Gastrocnemius medialis (tissue), 4 donors: Measurements from ENCODE around the gene ACSM5. TPM values are rescaled to one million over a fixed set of nuclear protein-coding genes. Genes with fewer than 3 reads are reported as not detected.

Experiments
- ATAC-seq, 2 donors: fragments of 150-250 bp; one replicate each; pipeline ENCODE4 v1.9.1; 2016
- DNase-seq, 2 donors: peaks; one replicate each; pipeline ENCODE4 v3.0.0-alpha.2; 2019
- H3K27ac ChIP-seq, 4 donors: fragments of 200-600 bp; sonication (generic); 1 replicate in 1 of 4; 2 replicates in 3 of 4; pipeline ENCODE4 v1.5.1; 2016 to 2018; ENCODE audit warnings: mild to moderate bottlenecking in 2 of 4, moderate library complexity in 1 of 4
- H3K27me3 ChIP-seq, 3 donors: fragments of 200-600 bp; sonication (generic) in 2 of 3; 1 replicate in 1 of 3; 2 replicates in 2 of 3; pipeline versions ENCODE4 v1.5.1 to v1.6.0; 2016 to 2019; ENCODE audit warnings: mild to moderate bottlenecking in 1 of 3, moderate library complexity in 1 of 3
- H3K36me3 ChIP-seq, 2 donors: fragments of 200-600 bp; sonication (generic) in 1 of 2; one replicate each; pipeline ENCODE4 v1.5.1; 2017 to 2018
- H3K4me1 ChIP-seq, 2 donors: fragments of 200-600 bp; sonication (generic) in 1 of 2; one replicate each; pipeline ENCODE4 v1.5.1; 2016 to 2017; ENCODE audit warnings: mild to moderate bottlenecking in 2 of 2
- H3K4me3 ChIP-seq, 4 donors: fragments of 200-600 bp; sonication (generic) in 3 of 4; 1 replicate in 1 of 4; 2 replicates in 3 of 4; pipeline ENCODE4 v1.5.1; 2016 to 2019; ENCODE audit warnings: mild to moderate bottlenecking in 2 of 4
- H3K9me3 ChIP-seq, 3 donors: fragments of 200-600 bp; sonication (generic) in 2 of 3; 1 replicate in 1 of 3; 2 replicates in 2 of 3; pipeline ENCODE4 v1.5.1; 2016 to 2019
- CTCF ChIP-seq, 5 experiments: fragments of 450-650 bp in 3 of 5; fragments of 200-600 bp in 2 of 5; sonication (generic) in 2 of 5; IDR thresholded peaks in 4 of 5; conservative IDR thresholded peaks in 1 of 5; 1 replicate in 4 of 5; 2 replicates in 1 of 5; pipeline ENCODE4 v1.5.1; 2016 to 2019; ENCODE audit warnings: antibody characterized with exemption in 5 of 5, mild to moderate bottlenecking in 3 of 5, moderate library complexity in 3 of 5
- POLR2A ChIP-seq, 2 donors: fragments of 450-650 bp; IDR thresholded peaks; one replicate each; pipeline ENCODE4 v1.6.1; 2017; ENCODE audit warnings: antibody characterized with exemption in 2 of 2, mild to moderate bottlenecking in 2 of 2, moderate library complexity in 2 of 2
- in situ Hi-C, 4 donors: fragments of 200-750 bp; cut with MboI; loops; one replicate each; pipeline versions ENCODE4 v1.15.0 to v1.8.0; 2017; ENCODE audit warnings: low sequenced_read_pairs in 4 of 4
- intact Hi-C: fragments of 100-400 bp; cut with DNase I; formaldehyde crosslinking; loops from one replicate; pipeline ENCODE4 v1.15.1; 2023; ENCODE audit warnings: low total_unique reads
- total RNA-seq, 4 donors: library from RNA; depleted of rRNA; stranded (reverse); fragments of >200 nt; gene quantifications; one replicate each; pipeline versions ENCODE4 v1.1.0 to v1.2.3, GENCODE V29; 2016

Gene ACSM5
- total RNA-seq = 10 to 100 TPM in 2 of 4 donors, 1 to 10 TPM in 2; 4.2 to 30.5 (median 9.6) TPM

GRCh38 chr16:20409398-20410120, at the start of gene ACSM5:
Gene ACSM5 (plus strand): TSS chr16:20409534. CDS start chr16:20411485, 1,951 bp downstream.
- Histone ChIP-seq H3K4me3 (peak within 1 kb of the TSS; percentile 16 to 40 (median 29)), H3K27me3 (no peaks in the 10 kb centered on the region), H3K27ac (peak within 1 kb of the TSS; percentile 8 to 79 (median 54)), H3K4me1 (no peaks in the 10 kb centered on the region), H3K36me3 (no peaks in the 10 kb centered on the region), H3K9me3 (no peaks in the 10 kb centered on the region)
- ATAC-seq (peak; percentile 96), DNase-seq (peak; percentile 65 to 85)
- in situ Hi-C loops (no loop called here), intact Hi-C loops (no loop called here)
- TF ChIP-seq POLR2A (IDR thresholded peaks at IDR 0.05) = peak in 1 of 2 donors; percentile 29
- no peak for TF ChIP-seq CTCF (IDR thresholded peaks at IDR 0.05 in 4 of 5, conservative IDR thresholded peaks at IDR 0.05 in 1 of 5)

- H3K4me3 ChIP-seq = no peak overlapping the region
- no peak for ATAC-seq
- in situ Hi-C loops = no loop called here
Measured at GRCh38 chr16:20359997-20360396, 49.3 kb upstream of the ACSM5 start.

GRCh38 chr16:20363191-20363590, 46.1 kb upstream of the ACSM5 start:
- no peak overlapping the region for H3K4me3 ChIP-seq
- no peaks in the 10 kb centered on the region for H3K27me3 ChIP-seq
- no peaks in the 10 kb centered on the region for H3K4me1 ChIP-seq
- H3K27ac ChIP-seq = no peak overlapping the region
- in situ Hi-C loops = no loop called here
- H3K36me3 ChIP-seq = no peaks in the 10 kb centered on the region
- ATAC-seq = no peak
- no peaks in the 10 kb centered on the region for H3K9me3 ChIP-seq
- intact Hi-C loops = no loop called here
- TF ChIP-seq CTCF (IDR thresholded peaks at IDR 0.05 in 4 of 5, conservative IDR thresholded peaks at IDR 0.05 in 1 of 5) (no peak), POLR2A (IDR thresholded peaks at IDR 0.05) (no peak)
- no peak for DNase-seq

More at GRCh38 chr16:20359997-20360396, 49.3 kb upstream of the ACSM5 start:
- Histone ChIP-seq H3K27ac (no peak overlapping the region), H3K4me1 (no peaks in the 10 kb centered on the region), H3K27me3 (no peaks in the 10 kb centered on the region), H3K36me3 (no peaks in the 10 kb centered on the region), H3K9me3 (no peaks in the 10 kb centered on the region)
- DNase-seq = no peak
- intact Hi-C loops = no loop called here
- TF ChIP-seq POLR2A (IDR thresholded peaks at IDR 0.05) = no peak
- TF ChIP-seq CTCF (IDR thresholded peaks at IDR 0.05 in 4 of 5, conservative IDR thresholded peaks at IDR 0.05 in 1 of 5) = no peak

GRCh38 chr16:20364051-20364450, 45.3 kb upstream of the ACSM5 start:
- H3K36me3 ChIP-seq = no peaks in the 10 kb centered on the region
- intact Hi-C loops = no loop called here
- no peaks in the 10 kb centered on the region for H3K27me3 ChIP-seq
- no peak for TF ChIP-seq CTCF (IDR thresholded peaks at IDR 0.05 in 4 of 5, conservative IDR thresholded peaks at IDR 0.05 in 1 of 5)
- TF ChIP-seq POLR2A (IDR thresholded peaks at IDR 0.05) = no peak
- no peak overlapping the region for H3K27ac ChIP-seq
- ATAC-seq = no peak
- in situ Hi-C loops = no loop called here
- H3K4me3 ChIP-seq = no peak overlapping the region
- no peak for DNase-seq
- no peaks in the 10 kb centered on the region for H3K9me3 ChIP-seq
- H3K4me1 ChIP-seq = no peaks in the 10 kb centered on the region
